HG03103 (cell line): ENCODE data around the gene MYL5.
"Not testable (repeated sequence)": the region's sequence is repeated elsewhere in the genome, so short reads cannot be mapped to it uniquely, and the experiment has no call there.

Source experiments
- ATAC-seq: cut with Tn5 transposase; IDR thresholded peaks from one replicate; pipeline ENCODE4 v1.9.1; 2021; ENCODE audit warnings: low read depth; ENCODE audit not compliant: unreplicated experiment

The MYL5 gene

DNA sequence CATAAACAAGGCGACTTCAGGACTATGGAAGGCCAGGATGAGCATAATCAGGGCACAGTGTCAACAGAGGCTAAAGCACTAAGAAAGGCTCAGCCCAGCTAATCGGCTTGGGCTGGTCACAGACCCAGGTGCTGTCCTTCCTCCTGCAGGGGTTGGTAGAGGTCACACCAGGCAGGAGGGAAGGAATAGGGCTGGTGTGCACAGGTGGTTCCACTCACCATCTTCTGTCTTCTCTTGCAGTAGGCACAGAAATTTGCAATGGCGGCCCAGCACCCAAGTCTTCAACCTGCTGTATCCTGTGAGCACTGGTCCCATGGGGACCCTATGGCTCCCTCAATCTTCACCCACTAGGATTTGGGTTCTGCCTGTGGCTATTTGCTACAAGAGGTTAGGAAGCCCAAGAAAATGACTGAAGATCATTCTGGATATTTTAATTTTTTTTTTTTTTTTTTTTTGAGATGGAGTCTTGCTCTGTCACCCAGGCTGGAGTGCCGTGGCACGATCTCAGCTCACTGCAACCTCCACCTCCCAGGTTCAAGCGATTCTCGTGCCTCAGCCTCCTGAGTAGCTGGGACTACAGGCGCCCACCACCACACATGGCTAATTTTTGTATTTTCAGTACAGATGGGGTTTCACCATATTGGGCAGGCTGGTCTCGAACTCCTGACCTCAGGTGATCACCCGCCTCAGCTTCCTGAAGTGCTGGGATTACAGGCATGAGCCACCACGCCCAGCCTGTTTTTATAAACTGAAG, 4.4 kb upstream of the MYL5 start:
- not testable (repeated sequence) for ATAC-seq

DNA sequence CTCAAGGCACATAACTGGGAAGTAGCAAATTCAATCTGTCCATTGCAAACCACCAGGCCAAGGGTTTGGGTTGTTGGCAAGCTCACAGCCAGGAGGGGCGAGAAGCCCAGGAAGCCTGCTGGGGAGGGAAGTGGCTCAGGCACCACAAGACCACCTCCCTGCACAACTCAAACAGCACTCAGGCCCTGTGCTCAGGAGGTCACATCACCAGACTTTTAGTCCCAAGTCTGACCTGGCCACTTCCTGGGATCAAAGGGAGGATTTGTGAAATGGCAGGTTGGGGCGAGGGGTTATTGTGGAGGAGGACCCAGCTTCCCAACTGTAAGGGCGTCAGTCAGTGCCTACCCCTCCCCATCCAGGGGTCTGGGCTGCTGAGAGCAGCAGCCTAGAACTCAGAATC, 2.6 kb upstream of the MYL5 start:
- ATAC-seq, result no peak

DNA sequence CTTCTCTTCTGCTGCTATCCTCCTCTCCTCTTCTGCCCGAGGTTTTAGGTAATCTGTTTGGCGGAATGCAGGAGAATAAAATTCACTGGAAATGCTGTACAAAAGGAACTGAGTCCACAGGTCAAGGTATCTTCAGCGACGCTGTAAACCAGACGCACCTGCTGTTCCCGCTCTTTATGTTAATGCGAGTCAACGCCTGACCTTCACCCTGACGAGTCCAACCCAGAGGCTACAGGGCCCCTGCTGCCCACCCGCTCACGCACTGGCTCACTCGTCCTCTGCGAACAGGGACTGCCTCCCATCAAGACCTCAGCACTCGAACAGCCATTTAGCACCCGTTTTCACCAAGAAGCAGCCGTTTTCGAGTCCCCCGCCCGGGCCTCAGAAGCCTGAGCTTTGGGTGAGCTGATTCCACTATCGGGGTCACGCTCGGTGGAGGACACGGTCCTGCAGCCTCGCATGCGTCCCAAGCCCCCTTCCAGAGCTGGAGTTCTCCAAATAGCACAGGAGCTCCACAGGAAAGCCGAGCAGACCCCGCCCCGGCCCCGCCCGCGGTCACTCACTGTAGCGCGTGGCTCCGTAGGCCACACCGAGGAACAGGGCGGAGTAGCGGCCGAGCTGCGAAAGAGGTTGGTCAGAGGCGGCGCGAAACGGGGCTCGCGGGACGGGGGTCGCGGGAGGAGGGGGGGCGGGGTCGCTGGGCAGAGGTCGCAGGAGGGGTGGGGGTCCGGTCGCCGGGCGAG, 822 bp upstream of the MYL5 start:
- ATAC-seq, result no peak

DNA sequence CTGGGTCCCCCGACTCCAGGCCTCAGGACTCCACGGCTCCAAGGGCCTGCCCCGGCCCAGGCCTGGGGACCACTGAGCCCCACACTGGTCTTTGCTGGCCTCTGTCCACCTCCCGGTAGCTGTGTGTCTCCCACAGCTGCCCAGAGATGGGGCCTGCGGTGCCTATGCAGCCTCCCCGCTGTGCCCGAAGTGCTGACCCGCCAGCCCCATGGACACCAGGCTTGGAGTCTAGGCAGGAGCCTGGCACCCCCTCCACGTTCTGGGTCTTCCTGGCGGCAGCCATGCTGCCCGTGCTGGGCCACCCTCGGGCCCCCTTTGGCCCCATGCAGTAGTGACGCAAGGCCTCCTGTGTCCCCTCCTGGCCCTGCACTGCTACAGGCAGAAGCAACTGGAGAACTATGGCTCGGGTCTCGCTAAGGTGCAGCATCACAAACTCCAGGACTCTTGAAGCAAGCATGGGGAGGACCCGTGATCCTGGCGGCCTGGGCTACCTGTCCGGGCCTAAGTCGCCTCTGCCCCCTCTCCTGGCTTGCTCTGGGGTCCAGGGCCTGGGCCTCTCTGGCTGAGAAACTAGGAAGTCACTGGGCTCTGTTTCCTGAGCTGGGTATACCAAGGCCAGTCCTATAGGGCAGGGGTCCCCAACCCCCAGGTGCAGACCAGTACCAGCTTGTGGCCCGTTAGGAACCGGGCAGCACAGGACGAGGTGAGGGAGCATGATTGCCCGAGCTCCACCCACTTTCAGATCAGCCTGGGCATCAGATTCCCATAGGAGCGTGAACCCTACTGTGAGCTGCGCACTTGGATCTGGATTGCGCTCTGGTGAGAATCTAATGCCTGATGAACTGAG, 917 bp downstream of the MYL5 start:
- no peak for ATAC-seq

GRCh38 chr4:675980-676870, 1.9 kb downstream of the MYL5 start:
- no peak for ATAC-seq

DNA sequence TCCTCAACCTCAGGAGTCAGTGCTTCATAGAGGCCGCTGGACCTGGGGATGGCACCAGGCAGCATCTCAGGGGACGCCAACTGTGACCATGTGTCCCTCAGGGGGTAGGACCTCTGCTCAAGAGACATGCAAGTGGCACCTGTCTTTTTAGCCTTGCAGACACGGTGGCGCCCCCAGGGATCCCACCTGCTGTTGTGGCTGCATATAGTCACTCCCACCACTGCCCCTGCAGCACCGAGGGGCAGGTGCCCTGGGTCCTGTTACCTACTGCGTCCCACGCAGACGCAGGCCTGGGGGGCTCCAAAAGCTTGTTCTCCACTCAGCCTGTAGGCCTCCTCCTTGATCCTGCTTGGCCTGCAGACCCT, 2.5 kb downstream of the MYL5 start:
- ATAC-seq, result no peak

DNA sequence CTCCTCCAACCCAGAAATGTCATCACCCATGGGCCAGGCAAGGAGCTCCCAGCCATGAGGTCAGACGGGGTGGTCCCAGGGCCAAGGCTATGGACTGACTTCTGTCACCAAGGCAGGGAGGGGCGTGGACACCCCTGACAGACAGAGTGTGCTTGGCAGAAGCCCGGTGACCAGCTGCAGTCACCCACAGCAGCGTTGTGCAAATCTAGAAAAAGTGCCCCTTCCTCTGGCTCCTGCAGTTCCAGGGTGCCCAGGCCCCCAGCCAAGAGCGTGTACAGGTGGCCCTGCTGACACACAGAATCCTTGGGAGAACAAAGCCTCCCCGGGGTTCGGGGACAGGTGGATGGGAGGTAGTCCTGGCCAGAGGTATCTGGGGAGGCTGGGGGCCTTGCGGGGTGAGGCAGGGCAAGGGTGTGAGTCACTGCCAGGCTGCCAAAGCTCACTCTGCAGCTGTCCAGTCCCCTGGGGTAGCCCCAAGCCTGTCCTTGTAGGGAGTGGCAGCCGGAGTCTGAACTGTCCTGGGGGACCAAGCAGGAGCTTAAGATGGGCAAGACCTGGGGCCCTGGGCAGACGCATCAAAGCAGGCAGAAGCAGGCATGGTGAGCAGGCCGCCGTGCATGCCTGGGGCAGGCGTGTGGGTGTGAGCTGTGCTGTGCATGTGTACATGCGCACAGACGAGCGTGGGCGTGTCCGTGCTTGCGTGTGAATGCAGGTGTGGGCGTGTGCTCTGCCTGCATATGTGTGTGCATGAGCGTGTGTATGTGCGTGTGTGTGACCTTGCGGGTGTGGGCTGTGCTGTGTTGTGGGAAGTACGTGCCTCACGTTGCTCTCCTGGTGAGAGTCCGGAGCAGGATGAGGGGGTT, 3.3 kb downstream of the MYL5 start:
- ATAC-seq, result no peak

DNA sequence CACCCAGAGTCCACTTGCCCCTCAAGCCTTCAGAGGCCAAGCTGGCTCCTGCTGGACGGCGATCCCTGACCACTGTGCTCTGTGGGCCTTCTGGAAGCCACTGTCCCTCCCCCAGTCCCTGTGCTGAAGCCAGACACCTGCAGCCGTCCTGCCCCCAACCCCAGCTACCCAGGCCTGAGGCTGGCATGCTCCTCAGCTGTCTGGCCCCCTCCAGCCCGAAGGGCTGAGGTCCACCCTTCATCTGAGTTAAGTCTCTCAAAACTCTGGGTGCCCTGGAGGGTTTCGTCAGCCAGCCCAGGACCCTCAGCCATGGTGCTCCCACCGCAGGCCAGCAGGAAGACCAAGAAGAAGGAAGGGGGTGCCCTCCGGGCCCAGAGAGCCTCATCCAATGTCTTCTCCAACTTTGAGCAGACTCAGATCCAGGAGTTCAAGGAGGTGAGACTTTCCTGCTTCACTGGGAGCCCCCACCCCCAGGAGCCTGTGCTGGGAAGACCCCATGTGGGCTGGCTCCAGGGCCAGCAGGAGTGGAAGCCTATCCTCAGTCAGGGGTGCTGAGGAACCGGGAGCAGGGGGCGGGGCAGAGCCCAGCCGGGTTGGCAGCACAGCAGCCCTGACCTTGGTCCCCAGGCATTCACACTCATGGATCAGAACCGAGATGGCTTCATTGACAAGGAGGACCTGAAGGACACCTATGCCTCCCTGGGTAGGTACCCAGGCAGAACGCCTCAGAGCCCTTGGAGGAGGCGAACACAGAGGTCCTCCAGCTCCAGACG, 4.2 kb downstream of the MYL5 start:
- ATAC-seq, result no peak

- no peak for ATAC-seq
Observed at GRCh38 chr4:679104-679481, 4.8 kb downstream of the MYL5 start.

DNA sequence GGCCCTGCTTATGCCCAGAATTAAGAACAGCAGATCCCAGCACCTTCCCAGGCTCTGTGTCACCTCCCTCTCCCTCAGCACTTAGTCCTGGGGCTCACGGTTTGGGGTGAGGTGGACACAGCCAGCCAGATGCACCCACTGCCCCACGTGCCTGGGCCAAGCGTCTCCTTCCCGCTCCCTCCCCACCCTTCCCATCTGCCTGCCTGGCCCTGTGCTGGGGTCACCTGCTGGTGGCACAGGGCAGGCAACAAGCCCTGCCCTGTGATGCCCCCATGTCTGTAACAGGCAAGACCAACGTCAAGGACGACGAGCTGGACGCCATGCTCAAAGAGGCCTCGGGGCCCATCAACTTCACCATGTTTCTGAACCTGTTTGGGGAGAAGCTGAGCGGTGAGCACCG, 5.3 kb downstream of the MYL5 start:
- ATAC-seq, result no peak

DNA sequence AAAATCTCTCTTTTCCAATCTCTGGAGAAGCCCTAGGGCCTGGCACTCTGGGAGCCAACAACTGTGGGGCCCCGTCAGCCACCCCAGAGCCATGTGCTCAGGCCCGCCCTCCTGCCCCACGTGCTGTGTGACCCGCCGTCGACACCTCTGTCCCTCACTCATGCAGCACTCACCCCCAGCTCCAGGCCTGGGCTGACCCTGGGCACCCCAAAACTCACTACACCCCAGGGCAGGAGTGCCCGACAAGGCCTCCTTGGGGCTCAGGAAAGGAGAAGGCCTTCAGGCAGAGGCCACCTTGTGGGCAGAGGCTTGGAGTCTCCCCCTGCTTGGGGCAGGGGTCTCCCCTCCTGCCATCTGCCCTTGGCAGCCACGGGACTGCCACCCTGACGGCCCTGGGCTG, 5.7 kb downstream of the MYL5 start:
- ATAC-seq, result no peak

GRCh38 chr4:680551-680927, 6.2 kb downstream of the MYL5 start:
- ATAC-seq, result no peak

- no peak for ATAC-seq
Observed at GRCh38 chr4:680928-681645, 6.7 kb downstream of the MYL5 start.

DNA sequence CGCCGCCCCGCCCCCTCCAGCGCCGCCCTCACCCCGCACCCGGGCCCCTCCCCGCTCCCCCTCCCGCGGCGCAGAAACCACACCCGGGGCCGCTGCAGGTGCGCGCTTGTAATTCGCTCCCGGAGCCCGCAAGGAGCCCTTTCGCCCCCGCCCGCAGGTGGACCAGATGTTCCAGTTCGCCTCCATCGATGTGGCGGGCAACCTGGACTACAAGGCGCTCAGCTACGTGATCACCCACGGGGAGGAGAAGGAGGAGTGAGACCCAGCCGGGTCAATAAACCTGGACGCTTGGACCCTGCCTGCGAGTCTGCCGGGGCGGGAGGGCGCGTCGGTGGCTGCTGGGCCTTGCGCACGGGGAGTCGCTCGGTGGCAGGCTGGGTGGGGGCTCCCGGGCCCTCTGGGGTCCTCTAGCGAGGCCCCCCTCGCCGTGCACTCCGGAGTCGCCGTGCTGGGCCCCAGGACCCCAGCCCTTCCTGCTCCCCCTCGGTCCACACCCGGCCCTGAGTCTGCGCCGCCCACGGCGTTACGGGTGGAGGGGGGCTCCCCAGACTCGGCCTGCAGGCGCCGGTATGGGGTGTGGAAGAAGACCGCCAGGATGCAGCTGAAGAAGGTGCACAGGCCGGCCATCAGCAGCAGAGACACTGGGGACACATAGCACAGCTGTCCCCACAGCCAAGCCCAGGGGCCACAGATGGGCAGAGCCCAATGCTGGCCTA, 7.6 kb downstream of the MYL5 start:
- ATAC-seq, result no peak

DNA sequence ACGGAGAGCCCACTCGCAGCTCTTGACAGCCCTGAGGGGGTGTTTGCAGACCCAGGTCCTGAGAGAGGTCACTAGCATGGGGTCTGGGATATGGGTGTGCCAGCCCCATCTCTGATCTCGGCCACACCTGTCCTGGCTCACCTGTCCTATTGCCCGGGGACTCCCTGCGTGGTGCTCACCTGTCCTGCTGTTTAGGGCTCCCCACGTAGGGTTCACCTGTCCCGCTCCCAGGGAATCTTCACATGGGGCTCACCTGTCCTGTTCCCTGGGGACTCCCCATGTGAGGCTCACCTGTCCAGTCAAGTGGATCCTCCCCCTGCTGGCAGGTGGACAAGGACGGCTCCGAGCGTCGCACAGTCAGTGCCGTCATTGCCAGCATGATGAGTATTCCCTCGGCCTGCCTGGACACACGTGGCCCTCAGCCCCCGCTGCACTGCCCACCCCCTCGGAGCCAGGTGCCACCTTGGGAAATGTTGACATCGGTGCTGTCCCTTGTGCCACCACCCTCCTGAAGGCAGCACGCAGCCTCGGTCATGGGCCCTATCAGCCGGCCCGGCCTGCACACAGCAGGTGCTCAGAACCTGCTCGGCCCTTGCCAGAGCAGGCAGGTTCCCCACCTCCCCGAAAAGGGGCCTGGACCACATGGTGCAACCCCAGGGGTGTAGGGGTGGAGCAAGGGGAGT, 8.3 kb downstream of the MYL5 start:
- ATAC-seq, result no peak

GRCh38 chr4:683247-683897, 9.0 kb downstream of the MYL5 start:
- no peak for ATAC-seq
